Endothelial cell of umbilical vein (primary cell): ENCODE results near the gene TIGD7.

Experiments used
- EZH2 ChIP-seq: IDR thresholded peaks from 2 replicates; pipeline ENCODE4 v1.6.1; 2012; ENCODE audit warnings: borderline replicate concordance, low read depth, mild to moderate bottlenecking, moderate library complexity, low read length, inconsistent platforms; ENCODE audit not compliant: severe bottlenecking
- FOS ChIP-seq: IDR thresholded peaks from 2 replicates; pipeline ENCODE4 v1.6.1; 2011; ENCODE audit warnings: mild to moderate bottlenecking, low read length, moderate library complexity, borderline replicate concordance; ENCODE audit not compliant: insufficient read depth
- GATA2 ChIP-seq: IDR thresholded peaks from 2 replicates; pipeline ENCODE4 v1.7.0; 2011; ENCODE audit warnings: low read depth, mild to moderate bottlenecking, moderate library complexity, mixed read lengths, low read length; ENCODE audit not compliant: insufficient read length, insufficient read depth
- JUN ChIP-seq: IDR thresholded peaks from 2 replicates; pipeline ENCODE4 v1.6.1; 2011; ENCODE audit warnings: borderline replicate concordance, low read depth; ENCODE audit not compliant: insufficient read length, insufficient read depth
- MYC ChIP-seq: IDR thresholded peaks from one replicate; pipeline ENCODE4 v1.6.1; 2011; ENCODE audit warnings: mild to moderate bottlenecking, low read depth, low read length
- POLR2A ChIP-seq: IDR thresholded peaks from 2 replicates; pipeline ENCODE4 v1.6.1; 2012; ENCODE audit warnings: low read depth, mild to moderate bottlenecking, control low read depth, low read length
- POLR2AphosphoS5 ChIP-seq: IDR thresholded peaks from 2 replicates; pipeline ENCODE4 v1.6.1; 2012; ENCODE audit warnings: low read depth, mild to moderate bottlenecking, control low read depth, low read length, moderate library complexity; ENCODE audit not compliant: insufficient read depth
- TF ChIP-seq, protein P1 (sequence below), 2 donors: IDR thresholded peaks; 1 replicate in 1 of 2; 2 replicates in 1 of 2; pipeline ENCODE4 v1.5.1; 2011; ENCODE audit warnings: low read length in 2 of 2, mild to moderate bottlenecking in 2 of 2, moderate library complexity in 2 of 2, control low read depth in 1 of 2, inconsistent platforms in 1 of 2, low read depth in 1 of 2; ENCODE audit not compliant: insufficient read depth in 1 of 2; ENCODE audit errors: extremely low read depth in 1 of 2
- TF ChIP-seq, protein P2 (sequence below): IDR thresholded peaks from 2 replicates; pipeline ENCODE4 v1.6.1; 2011; ENCODE audit not compliant: insufficient read depth, insufficient read length

DNA sequence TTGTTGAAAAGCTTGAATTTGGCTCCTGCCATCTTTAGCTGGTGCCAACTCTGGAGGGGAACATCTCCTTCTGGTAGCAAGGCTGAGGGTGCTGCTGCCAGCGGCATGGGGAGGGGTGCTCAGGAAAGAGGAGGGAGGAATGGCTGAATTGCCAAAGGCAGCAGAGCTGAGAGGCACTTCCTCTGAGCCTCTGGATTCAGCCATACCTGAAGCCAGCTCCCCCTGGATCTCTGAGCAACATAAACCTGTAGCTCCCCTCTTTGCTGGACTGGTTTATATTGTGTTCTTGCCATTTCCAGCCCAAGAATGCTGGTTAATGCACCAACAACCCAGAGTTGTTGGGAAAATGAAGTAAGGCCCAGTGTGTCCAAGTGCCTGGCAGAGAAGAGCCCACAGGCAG lies 56.2 kb downstream of the TIGD7 start:
- TF ChIP-seq POLR2AphosphoS5 (no peak), POLR2A (no peak), FOS (no peak), EZH2 (no peak), GATA2 (no peak), MYC (no peak), JUN (no peak)
- TF ChIP-seq, protein P1, sequence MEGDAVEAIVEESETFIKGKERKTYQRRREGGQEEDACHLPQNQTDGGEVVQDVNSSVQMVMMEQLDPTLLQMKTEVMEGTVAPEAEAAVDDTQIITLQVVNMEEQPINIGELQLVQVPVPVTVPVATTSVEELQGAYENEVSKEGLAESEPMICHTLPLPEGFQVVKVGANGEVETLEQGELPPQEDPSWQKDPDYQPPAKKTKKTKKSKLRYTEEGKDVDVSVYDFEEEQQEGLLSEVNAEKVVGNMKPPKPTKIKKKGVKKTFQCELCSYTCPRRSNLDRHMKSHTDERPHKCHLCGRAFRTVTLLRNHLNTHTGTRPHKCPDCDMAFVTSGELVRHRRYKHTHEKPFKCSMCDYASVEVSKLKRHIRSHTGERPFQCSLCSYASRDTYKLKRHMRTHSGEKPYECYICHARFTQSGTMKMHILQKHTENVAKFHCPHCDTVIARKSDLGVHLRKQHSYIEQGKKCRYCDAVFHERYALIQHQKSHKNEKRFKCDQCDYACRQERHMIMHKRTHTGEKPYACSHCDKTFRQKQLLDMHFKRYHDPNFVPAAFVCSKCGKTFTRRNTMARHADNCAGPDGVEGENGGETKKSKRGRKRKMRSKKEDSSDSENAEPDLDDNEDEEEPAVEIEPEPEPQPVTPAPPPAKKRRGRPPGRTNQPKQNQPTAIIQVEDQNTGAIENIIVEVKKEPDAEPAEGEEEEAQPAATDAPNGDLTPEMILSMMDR (IDR thresholded peaks at IDR 0.05; ENCODE audit: extremely low read depth in 1 of 2, insufficient read depth in 1 of 2, low read depth in 1 of 2, low read length in 2 of 2), result no peak
- TF ChIP-seq, protein P2, sequence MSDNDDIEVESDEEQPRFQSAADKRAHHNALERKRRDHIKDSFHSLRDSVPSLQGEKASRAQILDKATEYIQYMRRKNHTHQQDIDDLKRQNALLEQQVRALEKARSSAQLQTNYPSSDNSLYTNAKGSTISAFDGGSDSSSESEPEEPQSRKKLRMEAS, result no peak
